GM23248 (cell line): Measurements from ENCODE around the gene PHF21B. TPM values are rescaled to one million over a fixed set of nuclear protein-coding genes. Genes with fewer than 3 reads are reported as not detected.

Experiments used
- DNase-seq: peaks from one replicate; pipeline ENCODE4 v3.0.0-alpha.2; 2015
- H2AFZ ChIP-seq: fragments of 200-600 bp; sonication (generic); 2 replicates; pipeline ENCODE4 v1.6.1; 2016; ENCODE audit warnings: antibody characterized with exemption
- H3F3A ChIP-seq: fragments of 200-600 bp; sonication (generic); 2 replicates; pipeline ENCODE4 v1.6.1; 2016; ENCODE audit warnings: mild to moderate bottlenecking, antibody characterized with exemption, mixed run types; ENCODE audit not compliant: insufficient read depth
- H3K27ac ChIP-seq: fragments of 200-600 bp; sonication (generic); 2 replicates; pipeline ENCODE4 v1.5.1; 2016; ENCODE audit warnings: mild to moderate bottlenecking
- H3K27me3 ChIP-seq: fragments of 200-600 bp; sonication (generic); replicated peaks from 2 replicates; pipeline ENCODE4 v1.6.1; 2016; ENCODE audit warnings: mild to moderate bottlenecking; ENCODE audit not compliant: insufficient read depth
- H3K36me3 ChIP-seq: fragments of 200-600 bp; sonication (generic); 2 replicates; pipeline ENCODE4 v1.6.1; 2016; ENCODE audit warnings: low read depth, mild to moderate bottlenecking
- H3K4me1 ChIP-seq: fragments of 200-600 bp; sonication (generic); 2 replicates; pipeline ENCODE4 v1.6.1; 2016; ENCODE audit warnings: mild to moderate bottlenecking; ENCODE audit not compliant: insufficient read depth
- H3K4me2 ChIP-seq: fragments of 200-600 bp; sonication (generic); one replicate; pipeline ENCODE4 v1.6.1; 2016; ENCODE audit warnings: mild to moderate bottlenecking; ENCODE audit not compliant: unreplicated experiment
- H3K4me3 ChIP-seq: fragments of 200-600 bp; sonication (generic); 2 replicates; pipeline ENCODE4 v1.5.1; 2016; ENCODE audit warnings: mild to moderate bottlenecking
- H3K79me2 ChIP-seq: fragments of 200-600 bp; sonication (generic); 2 replicates; pipeline ENCODE4 v1.6.1; 2016; ENCODE audit warnings: mild to moderate bottlenecking; ENCODE audit not compliant: insufficient read depth
- H3K9ac ChIP-seq: fragments of 200-600 bp; sonication (generic); 2 replicates; pipeline ENCODE4 v1.6.1; 2016; ENCODE audit warnings: mild to moderate bottlenecking
- H3K9me2 ChIP-seq: fragments of 200-600 bp; sonication (generic); 2 replicates; pipeline ENCODE4 v1.6.1; 2016; ENCODE audit warnings: mixed run types, mild to moderate bottlenecking, moderate library complexity; ENCODE audit not compliant: insufficient read depth
- H3K9me3 ChIP-seq: fragments of 200-600 bp; sonication (generic); one replicate; pipeline ENCODE4 v1.6.1; 2017; ENCODE audit warnings: low read depth
- H4K20me1 ChIP-seq: fragments of 200-600 bp; sonication (generic); 2 replicates; pipeline ENCODE4 v1.6.0; 2016; ENCODE audit not compliant: insufficient read depth
- EZH2 ChIP-seq: fragments of 200-600 bp; sonication (generic); IDR thresholded peaks from 2 replicates; pipeline ENCODE4 v1.6.1; 2018; ENCODE audit warnings: antibody characterized with exemption, mild to moderate bottlenecking; ENCODE audit not compliant: insufficient read depth, poor library complexity, severe bottlenecking
- EZH2phosphoT487 ChIP-seq: fragments of 200-600 bp; sonication (generic); IDR thresholded peaks from 2 replicates; pipeline ENCODE4 v1.6.1; 2018; ENCODE audit warnings: antibody characterized with exemption, moderate library complexity, mild to moderate bottlenecking, low read depth; ENCODE audit not compliant: insufficient read depth
- WGBS, 2 experiments: methylation state at CpG; one replicate each; pipeline ENCODE4 v1.1.6; 2015 to 2017; ENCODE audit warnings: low lambda C conversion rate in 2 of 2, low coverage in 1 of 2; ENCODE audit errors: missing lambda C conversion rate in 2 of 2; 5-methylcytosine and 5-hydroxymethylcytosine counted together
- in situ Hi-C: fragments of 300-500 bp; cut with MboI; formaldehyde crosslinking; loops from 2 replicates; pipeline ENCODE4 v1.15.0; 2020
- polyA plus RNA-seq: library from polyadenylated mRNA; unstranded; fragments of >200 nt; fragmentation: Nextera tagmentation; extraction: Ambion mirVana; gene quantifications from 2 replicates; pipeline ENCODE4 v1.2.1, GENCODE V29; 2016
- total RNA-seq: library from RNA; depleted of rRNA; stranded (reverse); fragments of >200 nt; shearing (Covaris generic); gene quantifications from 2 replicates; pipeline ENCODE4 v1.2.3, GENCODE V29; 2014

PHF21B gene
- total and polyA plus RNA-seq, 2 experiments from 2014 or later: not detected

GRCh38 chr22:44847380-44847779, 162.4 kb downstream of the PHF21B start:
- no peak overlapping the region for H3K4me2 ChIP-seq
- no peak overlapping the region for H2AFZ ChIP-seq
- H3K9ac ChIP-seq: no peak overlapping the region
- DNase-seq: no peak
- H3K36me3 ChIP-seq: no peaks in the 10 kb centered on the region
- TF ChIP-seq EZH2: no peak
- no peak for TF ChIP-seq EZH2phosphoT487
- H3K27me3 ChIP-seq: no peaks in the 10 kb centered on the region
- H4K20me1 ChIP-seq: no peaks in the 10 kb centered on the region
- H3K9me2 ChIP-seq: no peaks in the 10 kb centered on the region
- H3F3A ChIP-seq: no peaks in the 10 kb centered on the region
- no peaks in the 10 kb centered on the region for H3K9me3 ChIP-seq
- in situ Hi-C loops: no loop called here
- H3K27ac ChIP-seq: no peak overlapping the region
- 50 to 55% methylated on average over 4 of the region's 4 CpGs for WGBS, 2 experiments
- H3K4me3 ChIP-seq: no peak overlapping the region
- no peaks in the 10 kb centered on the region for H3K79me2 ChIP-seq
- H3K4me1 ChIP-seq: no peaks in the 10 kb centered on the region

- Histone ChIP-seq H3K9ac (no peak overlapping the region), H3K36me3 (no peaks in the 10 kb centered on the region), H3K79me2 (no peaks in the 10 kb centered on the region), H2AFZ (no peak overlapping the region), H3K27me3 (no peaks in the 10 kb centered on the region), H3K4me3 (no peak overlapping the region), H3K9me2 (no peaks in the 10 kb centered on the region), H3K4me2 (no peak overlapping the region), H3K27ac (no peak overlapping the region), H3K4me1 (no peaks in the 10 kb centered on the region), H4K20me1 (no peaks in the 10 kb centered on the region), H3K9me3 (no peaks in the 10 kb centered on the region), H3F3A (no peaks in the 10 kb centered on the region)
- in situ Hi-C loops: no loop called here
- 65 to 67% methylated on average over 15 to 16 of the region's 16 CpGs for WGBS, 2 experiments
- TF ChIP-seq EZH2: no peak
- TF ChIP-seq EZH2phosphoT487: no peak
- no peak for DNase-seq
Measured at GRCh38 chr22:44846726-44847275, 163.0 kb downstream of the PHF21B start.

- H3K9me2 ChIP-seq: no peaks in the 10 kb centered on the region
- no peak for DNase-seq
- H3K27ac ChIP-seq: no peak overlapping the region
- H3K4me2 ChIP-seq: no peak overlapping the region
- in situ Hi-C loops: no loop called here
- H3K27me3 ChIP-seq: no peaks in the 10 kb centered on the region
- no peak overlapping the region for H3K9ac ChIP-seq
- TF ChIP-seq EZH2phosphoT487: no peak
- TF ChIP-seq EZH2: no peak
- H2AFZ ChIP-seq: no peak overlapping the region
- H4K20me1 ChIP-seq: no peaks in the 10 kb centered on the region
- no peaks in the 10 kb centered on the region for H3K9me3 ChIP-seq
- H3K36me3 ChIP-seq: no peaks in the 10 kb centered on the region
- no peaks in the 10 kb centered on the region for H3K4me1 ChIP-seq
- H3K4me3 ChIP-seq: no peak overlapping the region
- no peaks in the 10 kb centered on the region for H3K79me2 ChIP-seq
- 66 to 69% methylated on average over 19 to 23 of the region's 25 CpGs for WGBS, 2 experiments
- H3F3A ChIP-seq: no peaks in the 10 kb centered on the region
Measured at GRCh38 chr22:44845796-44846720, 163.7 kb downstream of the PHF21B start.

GRCh38 chr22:44845191-44845590, 164.6 kb downstream of the PHF21B start:
- H3F3A ChIP-seq: no peaks in the 10 kb centered on the region
- H3K4me3 ChIP-seq: no peak overlapping the region
- no peak for TF ChIP-seq EZH2
- no peak for TF ChIP-seq EZH2phosphoT487
- H3K9me2 ChIP-seq: no peaks in the 10 kb centered on the region
- H3K27ac ChIP-seq: no peak overlapping the region
- no peak overlapping the region for H3K9ac ChIP-seq
- H3K36me3 ChIP-seq: no peaks in the 10 kb centered on the region
- no peaks in the 10 kb centered on the region for H4K20me1 ChIP-seq
- WGBS, 2 experiments: 73 to 77% methylated on average over 8 of the region's 8 CpGs
- no peaks in the 10 kb centered on the region for H3K4me1 ChIP-seq
- no peak overlapping the region for H2AFZ ChIP-seq
- no peaks in the 10 kb centered on the region for H3K79me2 ChIP-seq
- H3K27me3 ChIP-seq: no peaks in the 10 kb centered on the region
- no peak for DNase-seq
- no peaks in the 10 kb centered on the region for H3K9me3 ChIP-seq
- no peak overlapping the region for H3K4me2 ChIP-seq
- in situ Hi-C loops: no loop called here
